Loucy (cell line): ENCODE results near the gene SAG.

Source experiments
- CTCF ChIP-seq: fragments of 200-600 bp; sonication (generic); conservative IDR thresholded peaks from 2 replicates; pipeline ENCODE4 v1.5.1; 2014; ENCODE audit warnings: mild to moderate bottlenecking, antibody characterized with exemption, low read length
- EZH2phosphoT487 ChIP-seq: fragments of 200-600 bp; IDR thresholded peaks from 2 replicates; pipeline ENCODE4 v1.6.1; 2018; ENCODE audit warnings: antibody characterized with exemption, mild to moderate bottlenecking, moderate library complexity, borderline replicate concordance

DNA sequence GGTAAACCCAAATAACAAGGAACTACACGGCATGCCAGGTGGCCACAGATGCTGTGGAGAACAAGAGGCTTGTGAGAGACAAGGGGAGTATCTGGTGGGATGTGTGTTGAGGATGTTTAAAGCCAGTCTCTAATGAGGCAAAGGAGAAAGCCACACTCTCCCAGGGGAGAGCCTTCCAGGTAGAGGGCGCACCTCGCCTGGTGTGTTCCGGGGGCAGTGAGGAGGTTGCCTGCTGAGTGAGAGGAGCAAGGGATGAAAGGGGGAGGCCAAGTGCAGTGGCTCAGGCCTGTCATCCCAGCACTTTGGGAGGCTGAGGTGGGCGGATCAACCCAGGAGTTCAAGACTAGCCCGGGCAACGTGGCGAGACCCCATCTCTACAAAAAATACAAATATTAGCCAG is 16.2 kb downstream of the SAG start:
- TF ChIP-seq EZH2phosphoT487 (no peak), CTCF (no peak)
